GM12891 (cell line): ENCODE results near the gene NXF3.

ENCODE experiments used
- DNase-seq: peaks from one replicate; pipeline ENCODE4 v3.0.0; 2011; ENCODE audit warnings: low spot score; ENCODE audit not compliant: insufficient read length
- FAIRE-seq: peaks from 2 replicates; lab custom pipeline; 2011; peaks lifted over from hg19 to GRCh38; lab: Jason Lieb, UNC
- PAX5 ChIP-seq: IDR thresholded peaks from 2 replicates; pipeline ENCODE4 v1.6.1; 2011; ENCODE audit warnings: low read length, moderate library complexity, mild to moderate bottlenecking; ENCODE audit not compliant: insufficient read depth, severe bottlenecking
- POLR2A ChIP-seq: IDR thresholded peaks from 2 replicates; pipeline ENCODE4 v1.6.1; 2011; ENCODE audit warnings: low read depth, low read length, control low read depth
- POLR2AphosphoS5 ChIP-seq: IDR thresholded peaks from 2 replicates; pipeline ENCODE4 v1.6.1; 2011; ENCODE audit warnings: low read depth, low read length, control low read depth
- POU2F2 ChIP-seq: IDR thresholded peaks from 2 replicates; pipeline ENCODE4 v1.6.1; 2011; ENCODE audit warnings: low read depth, mild to moderate bottlenecking, control low read depth, low read length, moderate library complexity
- SPI1 ChIP-seq: IDR thresholded peaks from 2 replicates; pipeline ENCODE4 v1.6.1; 2011; ENCODE audit warnings: low read depth, low read length, control low read depth
- TAF1 ChIP-seq: IDR thresholded peaks from 2 replicates; pipeline ENCODE4 v1.6.1; 2011; ENCODE audit warnings: low read depth, low read length, control low read depth

Gene NXF3

DNA sequence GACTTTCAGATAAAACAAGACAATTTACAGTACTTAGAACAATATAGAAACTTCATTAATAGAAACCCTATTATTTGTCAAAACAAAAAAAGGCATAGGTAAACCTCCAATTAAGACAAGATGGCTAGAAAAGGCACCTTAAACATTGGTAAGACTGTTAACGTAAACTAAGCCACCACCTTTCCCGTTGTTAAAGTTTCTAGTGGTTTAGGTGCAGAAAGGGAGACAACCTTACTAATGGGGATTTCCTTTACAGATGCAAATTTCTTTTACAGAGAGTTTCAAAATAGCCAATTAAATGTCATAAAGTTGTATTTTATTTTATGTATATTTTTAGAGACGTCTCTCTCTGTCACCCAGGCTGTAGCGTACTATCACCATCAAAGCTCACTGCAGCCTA, 7.5 kb upstream of the NXF3 start:
- TF ChIP-seq POU2F2 (no peak), POLR2AphosphoS5 (no peak), POLR2A (no peak), SPI1 (no peak), PAX5 (no peak)
- no peak for FAIRE-seq
- no peak for DNase-seq

DNA sequence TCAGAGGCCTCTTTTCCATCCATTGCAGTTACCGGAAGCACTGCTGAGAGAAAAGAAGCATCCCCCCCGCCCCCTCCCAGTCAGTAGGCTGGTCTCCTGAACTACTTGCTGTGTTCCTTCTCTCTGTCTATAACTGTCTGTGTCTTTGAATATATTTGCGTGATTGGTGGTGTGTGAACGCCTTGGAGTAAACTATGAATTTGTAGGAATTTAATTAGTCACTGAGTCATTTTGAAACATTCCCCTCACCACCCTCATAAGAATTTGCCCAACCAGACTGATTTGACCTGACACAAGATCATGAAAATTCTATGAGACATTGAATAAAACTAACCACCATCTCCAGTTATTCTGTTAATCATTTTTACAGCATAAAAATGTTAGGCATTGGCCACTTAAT, 6.7 kb upstream of the NXF3 start:
- no peak for DNase-seq
- FAIRE-seq, result no peak
- TF ChIP-seq SPI1 (no peak), POU2F2 (no peak), TAF1 (no peak), PAX5 (no peak), POLR2AphosphoS5 (no peak), POLR2A (no peak)

DNA sequence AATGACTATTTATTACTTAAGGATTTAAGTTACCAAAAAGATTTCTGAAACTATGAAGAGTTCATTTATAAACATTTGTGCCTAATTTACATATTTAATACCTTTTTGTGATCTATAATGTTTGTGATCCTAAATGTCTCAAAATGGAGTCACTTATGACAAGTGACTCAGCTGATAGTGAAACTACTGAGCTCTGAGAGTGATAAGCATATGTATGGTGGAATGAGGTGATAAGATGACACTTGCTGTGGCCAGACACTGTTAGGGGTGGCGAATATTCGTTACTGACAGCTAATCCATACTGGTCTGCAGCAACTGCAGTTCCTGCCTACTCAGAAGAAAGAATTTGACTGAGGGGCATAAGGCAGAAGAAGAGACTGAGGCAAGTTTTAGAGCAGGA, 5.5 kb upstream of the NXF3 start:
- no peak for DNase-seq
- TF ChIP-seq TAF1 (no peak), POLR2A (no peak), POLR2AphosphoS5 (no peak), POU2F2 (no peak), PAX5 (no peak), SPI1 (no peak)
- no peak for FAIRE-seq

DNA sequence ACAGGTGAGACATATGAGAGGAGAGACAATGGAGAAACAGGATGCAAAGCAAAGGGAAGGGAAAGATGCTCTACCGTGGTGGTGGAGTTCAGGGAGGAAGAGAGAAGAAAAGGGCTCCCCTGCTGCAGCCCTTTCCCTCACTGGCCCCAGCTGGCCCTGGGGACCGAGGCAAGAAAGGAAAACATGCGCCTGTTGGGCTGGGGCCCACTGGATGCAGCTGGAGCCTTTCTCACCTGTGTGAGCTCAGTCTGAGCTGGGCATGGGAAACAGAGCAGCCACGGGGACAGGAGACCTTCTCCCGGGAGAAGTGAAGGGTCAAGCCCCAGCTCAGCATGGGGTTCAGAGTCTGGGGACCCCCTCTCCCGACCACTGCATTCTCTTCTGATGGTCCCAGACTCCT, 11.9 kb downstream of the NXF3 start:
- no peak for DNase-seq
- FAIRE-seq, result no peak
- TF ChIP-seq TAF1, result no peak
- no peak for TF ChIP-seq PAX5
- no peak for TF ChIP-seq POLR2AphosphoS5
- no peak for TF ChIP-seq POU2F2
- no peak for TF ChIP-seq POLR2A
- no peak for TF ChIP-seq SPI1

GRCh38 chrX:103073467-103073866, 19.5 kb downstream of the NXF3 start:
- no peak for DNase-seq
- no peak for FAIRE-seq
- TF ChIP-seq POLR2A (no peak), POU2F2 (no peak), SPI1 (no peak), TAF1 (no peak), POLR2AphosphoS5 (no peak), PAX5 (no peak)

- DNase-seq, result no peak
- TF ChIP-seq POLR2A (no peak), TAF1 (no peak), POLR2AphosphoS5 (no peak), POU2F2 (no peak), SPI1 (no peak), PAX5 (no peak)
- FAIRE-seq, result no peak
Measured at GRCh38 chrX:103066606-103067005, 26.3 kb downstream of the NXF3 start.

- DNase-seq, result no peak
- no peak for FAIRE-seq
- TF ChIP-seq POLR2AphosphoS5 (no peak), POU2F2 (no peak), PAX5 (no peak), POLR2A (no peak), TAF1 (no peak), SPI1 (no peak)
Measured at GRCh38 chrX:103063918-103064434, 29.0 kb downstream of the NXF3 start, which contains the start of gene BEX1. TSS of gene BEX1 (minus strand) at chrX:103064171. CDS start at chrX:103063274, 897 bp downstream.

- TF ChIP-seq POLR2A (no peak), POU2F2 (no peak), SPI1 (no peak), PAX5 (no peak), POLR2AphosphoS5 (no peak), TAF1 (no peak)
- DNase-seq (no peak), FAIRE-seq (no peak)
Measured at GRCh38 chrX:103063191-103063845, 29.6 kb downstream of the NXF3 start.

DNA sequence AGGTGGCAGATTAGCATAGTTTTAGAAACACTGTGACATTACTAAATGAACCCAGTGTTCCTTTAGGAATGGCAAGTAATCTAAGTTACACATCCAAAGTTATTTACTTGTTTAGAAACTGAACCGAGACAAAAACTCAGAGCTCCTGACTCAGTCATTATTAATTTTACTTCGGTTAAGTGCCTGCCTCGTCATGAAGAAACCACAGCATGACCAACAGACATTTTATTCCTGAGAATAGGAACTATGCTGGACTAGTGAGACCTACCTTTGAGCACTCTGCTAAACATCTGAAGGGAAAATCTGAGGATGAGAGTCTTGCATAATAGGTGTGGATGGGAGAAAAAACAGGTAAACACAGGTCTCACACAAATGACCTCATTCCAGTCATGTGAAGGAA, 31.5 kb downstream of the NXF3 start:
- DNase-seq, result no peak
- TF ChIP-seq SPI1 (no peak), TAF1 (no peak), POLR2A (no peak), PAX5 (no peak), POLR2AphosphoS5 (no peak), POU2F2 (no peak)
- FAIRE-seq, result no peak

GRCh38 chrX:103056902-103057301, 36.0 kb downstream of the NXF3 start:
- FAIRE-seq, result no peak
- no peak for DNase-seq
- TF ChIP-seq POU2F2, result no peak
- TF ChIP-seq PAX5, result no peak
- TF ChIP-seq POLR2AphosphoS5, result no peak
- TF ChIP-seq POLR2A, result no peak
- no peak for TF ChIP-seq TAF1
- no peak for TF ChIP-seq SPI1
